T-helper 2 cell treated with Interferon-gamma antibody and Interleukin-4, amounts not matched to agents 5 μg/mL and 100 μg/mL, for 36 hours (primary cell): ENCODE results near the gene CNTD1.
A peak's percentile ranks its signal among the peaks of the same experiment; 100 is the strongest.
"Not testable (repeated sequence)": the region's sequence is repeated elsewhere in the genome, so short reads cannot be mapped to it uniquely, and the experiment has no call there.

Experiments
- DNase-seq: peaks from one replicate; pipeline ENCODE4 v3.0.0; 2021; ENCODE audit warnings: low spot score
- H3K27ac Mint-ChIP-seq: one replicate; pipeline ENCODE4 v1.8.0; 2021; ENCODE audit warnings: mild to moderate bottlenecking, mixed read lengths
- H3K27me3 Mint-ChIP-seq: one replicate; pipeline ENCODE4 v1.8.0; 2021; ENCODE audit warnings: low read depth, mixed read lengths
- H3K36me3 Mint-ChIP-seq: one replicate; pipeline ENCODE4 v1.8.0; 2021; ENCODE audit warnings: low read depth, mixed read lengths
- H3K4me1 Mint-ChIP-seq: one replicate; pipeline ENCODE4 v1.8.0; 2021; ENCODE audit warnings: low read depth, mixed read lengths
- H3K4me3 Mint-ChIP-seq: one replicate; pipeline ENCODE4 v1.8.0; 2022; ENCODE audit warnings: mild to moderate bottlenecking, moderate library complexity, mixed read lengths
- H3K9me3 Mint-ChIP-seq: one replicate; pipeline ENCODE4 v1.8.0; 2021; ENCODE audit warnings: mixed read lengths

Gene CNTD1

GRCh38 chr17:42798383-42799380 is at the start of gene CNTD1, which contains the start of gene COA3:
CNTD1 (plus strand) TSS chr17:42798861; CDS start chr17:42799068, 207 bp downstream.
COA3 (minus strand) TSS chr17:42798704; CDS start chr17:42798681, 23 bp downstream.
- H3K36me3 Mint-ChIP-seq = peaks cover 11% of the 10 kb centered on the region
- peak within 1 kb of the TSS; percentile 94 for H3K4me3 Mint-ChIP-seq
- DNase-seq = peak; percentile 81
- H3K4me1 Mint-ChIP-seq = peaks cover 11% of the 10 kb centered on the region
- H3K9me3 Mint-ChIP-seq = peaks cover 4% of the 10 kb centered on the region
- H3K27me3 Mint-ChIP-seq = peaks cover 18% of the 10 kb centered on the region
- peak within 1 kb of the TSS; percentile 75 for H3K27ac Mint-ChIP-seq

GRCh38 chr17:42748908-42749798 is 49.5 kb upstream of the CNTD1 start:
- Mint-ChIP-seq H3K4me1 (peaks cover 7% of the 10 kb centered on the region), H3K27me3 (peaks cover 54% of the 10 kb centered on the region), H3K36me3 (peaks cover 2% of the 10 kb centered on the region), H3K27ac (no peak overlapping the region), H3K9me3 (peaks cover 5% of the 10 kb centered on the region), H3K4me3 (no peak overlapping the region)
- no peak for DNase-seq

GRCh38 chr17:42750739-42751344 is 47.8 kb upstream of the CNTD1 start:
- Mint-ChIP-seq H3K27me3 (peaks cover 60% of the 10 kb centered on the region), H3K9me3 (no peaks in the 10 kb centered on the region), H3K4me1 (no peaks in the 10 kb centered on the region), H3K36me3 (no peaks in the 10 kb centered on the region), H3K27ac (no peak overlapping the region), H3K4me3 (no peak overlapping the region)
- no peak for DNase-seq

GRCh38 chr17:42751628-42752027 is 47.0 kb upstream of the CNTD1 start:
- H3K36me3 Mint-ChIP-seq = no peaks in the 10 kb centered on the region
- no peak overlapping the region for H3K27ac Mint-ChIP-seq
- H3K4me3 Mint-ChIP-seq = no peak overlapping the region
- DNase-seq = no peak
- H3K4me1 Mint-ChIP-seq = no peaks in the 10 kb centered on the region
- no peaks in the 10 kb centered on the region for H3K9me3 Mint-ChIP-seq
- H3K27me3 Mint-ChIP-seq = peaks cover 60% of the 10 kb centered on the region

GRCh38 chr17:42754782-42755181 is 43.9 kb upstream of the CNTD1 start:
- DNase-seq = no peak
- H3K27me3 Mint-ChIP-seq = peaks cover 58% of the 10 kb centered on the region
- no peak overlapping the region for H3K27ac Mint-ChIP-seq
- no peaks in the 10 kb centered on the region for H3K36me3 Mint-ChIP-seq
- no peak overlapping the region for H3K4me3 Mint-ChIP-seq
- H3K9me3 Mint-ChIP-seq = no peaks in the 10 kb centered on the region
- H3K4me1 Mint-ChIP-seq = no peaks in the 10 kb centered on the region

- no peaks in the 10 kb centered on the region for H3K36me3 Mint-ChIP-seq
- H3K9me3 Mint-ChIP-seq = no peaks in the 10 kb centered on the region
- peak overlapping the region; percentile 28 for H3K4me3 Mint-ChIP-seq
- H3K27me3 Mint-ChIP-seq = peaks cover 60% of the 10 kb centered on the region
- DNase-seq = no peak
- no peaks in the 10 kb centered on the region for H3K4me1 Mint-ChIP-seq
- H3K27ac Mint-ChIP-seq = no peak overlapping the region
These were observed 38.5 kb upstream of the CNTD1 start for GRCh38 chr17:42759982-42760651.

GRCh38 chr17:42760652-42761581 is 37.7 kb upstream of the CNTD1 start, which contains the start of gene RAMP2:
RAMP2 (plus strand) TSS chr17:42761227; CDS start chr17:42761262, 35 bp downstream.
- H3K9me3 Mint-ChIP-seq = no peaks in the 10 kb centered on the region
- no peak within 1 kb of the TSS for H3K27ac Mint-ChIP-seq
- DNase-seq = no peak
- no peaks in the 10 kb centered on the region for H3K36me3 Mint-ChIP-seq
- H3K27me3 Mint-ChIP-seq = peaks cover 62% of the 10 kb centered on the region
- H3K4me3 Mint-ChIP-seq = peak within 1 kb of the TSS; percentile 28
- no peaks in the 10 kb centered on the region for H3K4me1 Mint-ChIP-seq

- Mint-ChIP-seq H3K36me3 (no peaks in the 10 kb centered on the region), H3K4me3 (peak overlapping the region; percentile 24), H3K27me3 (peaks cover 57% of the 10 kb centered on the region), H3K27ac (no peak overlapping the region), H3K9me3 (no peaks in the 10 kb centered on the region), H3K4me1 (no peaks in the 10 kb centered on the region)
- DNase-seq = no peak
These were observed 37.0 kb upstream of the CNTD1 start for GRCh38 chr17:42761638-42762037.

GRCh38 chr17:42766124-42766523 is 32.5 kb upstream of the CNTD1 start:
- no peak overlapping the region for H3K27ac Mint-ChIP-seq
- DNase-seq = no peak
- H3K36me3 Mint-ChIP-seq = no peaks in the 10 kb centered on the region
- H3K9me3 Mint-ChIP-seq = no peaks in the 10 kb centered on the region
- H3K27me3 Mint-ChIP-seq = peaks cover 35% of the 10 kb centered on the region
- H3K4me1 Mint-ChIP-seq = no peaks in the 10 kb centered on the region
- no peak overlapping the region for H3K4me3 Mint-ChIP-seq

- no peak overlapping the region for H3K4me3 Mint-ChIP-seq
- H3K4me1 Mint-ChIP-seq = peaks cover 5% of the 10 kb centered on the region
- H3K27ac Mint-ChIP-seq = no peak overlapping the region
- H3K27me3 Mint-ChIP-seq = peaks cover 24% of the 10 kb centered on the region
- H3K9me3 Mint-ChIP-seq = no peaks in the 10 kb centered on the region
- DNase-seq = no peak
- H3K36me3 Mint-ChIP-seq = peaks cover 3% of the 10 kb centered on the region
These were observed 31.1 kb upstream of the CNTD1 start for GRCh38 chr17:42767512-42767911.

- H3K27me3 Mint-ChIP-seq = peaks cover 19% of the 10 kb centered on the region
- H3K4me1 Mint-ChIP-seq, DNase-seq, H3K4me3 Mint-ChIP-seq, H3K27ac Mint-ChIP-seq, H3K36me3 Mint-ChIP-seq, H3K9me3 Mint-ChIP-seq: not testable (repeated sequence)
These were observed 30.7 kb upstream of the CNTD1 start for GRCh38 chr17:42768006-42768405.

GRCh38 chr17:42769964-42770363 is 28.7 kb upstream of the CNTD1 start:
- not testable (repeated sequence) for H3K36me3 Mint-ChIP-seq, H3K27ac Mint-ChIP-seq, DNase-seq, H3K9me3 Mint-ChIP-seq, H3K4me3 Mint-ChIP-seq
- H3K4me1 Mint-ChIP-seq = peaks cover 17% of the 10 kb centered on the region
- peaks cover 11% of the 10 kb centered on the region for H3K27me3 Mint-ChIP-seq
